ENCODE measurements around the gene PELI2.
A peak's percentile ranks its signal among the peaks of the same experiment; 100 is the strongest.

Gene PELI2

GRCh38 chr14:56173365-56173922, 55.2 kb downstream of the PELI2 start:
- no peak for DNase-seq (ENCODE audit: low spot score)

- no peak for DNase-seq (ENCODE audit: low spot score)
These were observed 57.6 kb downstream of the PELI2 start for GRCh38 chr14:56175773-56176172.

- DNase-seq (ENCODE audit: low spot score): no peak
These were observed 58.3 kb downstream of the PELI2 start for GRCh38 chr14:56176530-56176929.

- DNase-seq (ENCODE audit: low spot score): no peak
These were observed 58.8 kb downstream of the PELI2 start for GRCh38 chr14:56177036-56177435.

- DNase-seq (ENCODE audit: low spot score): no peak
These were observed 62.7 kb downstream of the PELI2 start for GRCh38 chr14:56180754-56181542.

GRCh38 chr14:56181681-56182085, 63.5 kb downstream of the PELI2 start:
- DNase-seq (ENCODE audit: low spot score): no peak

- DNase-seq (ENCODE audit: low spot score): no peak
These were observed 64.2 kb downstream of the PELI2 start for GRCh38 chr14:56182410-56182809.

- no peak for DNase-seq (ENCODE audit: low spot score)
These were observed 65.5 kb downstream of the PELI2 start for GRCh38 chr14:56183631-56184157.

GRCh38 chr14:56185992-56186391, 67.8 kb downstream of the PELI2 start:
- DNase-seq (ENCODE audit: low spot score): no peak

- no peak for DNase-seq (ENCODE audit: low spot score)
These were observed 69.5 kb downstream of the PELI2 start for GRCh38 chr14:56187736-56188135.

- DNase-seq (ENCODE audit: low spot score): no peak
These were observed 71.1 kb downstream of the PELI2 start for GRCh38 chr14:56189307-56189706.

- no peak for DNase-seq (ENCODE audit: low spot score)
These were observed 75.1 kb downstream of the PELI2 start for GRCh38 chr14:56193347-56193746.

- no peak for DNase-seq (ENCODE audit: low spot score)
These were observed 75.8 kb downstream of the PELI2 start for GRCh38 chr14:56194042-56194441.

GRCh38 chr14:56195223-56195622, 77.0 kb downstream of the PELI2 start:
- no peak for DNase-seq (ENCODE audit: low spot score)

GRCh38 chr14:56195704-56196103, 77.5 kb downstream of the PELI2 start:
- DNase-seq (ENCODE audit: low spot score): peak; percentile 43

- DNase-seq (ENCODE audit: low spot score): no peak
These were observed 78.1 kb downstream of the PELI2 start for GRCh38 chr14:56196274-56196673.

- no peak for DNase-seq (ENCODE audit: low spot score)
These were observed 78.9 kb downstream of the PELI2 start for GRCh38 chr14:56197150-56197549.

GRCh38 chr14:56198438-56198837, 80.2 kb downstream of the PELI2 start:
- DNase-seq (ENCODE audit: low spot score): no peak

- no peak for DNase-seq (ENCODE audit: low spot score)
These were observed 81.1 kb downstream of the PELI2 start for GRCh38 chr14:56199095-56199981.

- no peak for DNase-seq (ENCODE audit: low spot score)
These were observed 81.9 kb downstream of the PELI2 start for GRCh38 chr14:56199982-56200577.

- DNase-seq (ENCODE audit: low spot score): peak; percentile 34
These were observed 84.0 kb downstream of the PELI2 start for GRCh38 chr14:56202256-56202655.

- no peak for DNase-seq (ENCODE audit: low spot score)
These were observed 87.7 kb downstream of the PELI2 start for GRCh38 chr14:56205881-56206280.

All from activated CD4-positive, alpha-beta T cell treated with anti-CD3 and anti-CD28 coated beads, Interleukin-2, Interleukin-4, amounts not matched to agents 100 ng/mL and 50 ng/mL, durations not matched to agents 16 hours and 8 hours (primary cell).